ENCODE results near the gene TAF10.

DNA sequence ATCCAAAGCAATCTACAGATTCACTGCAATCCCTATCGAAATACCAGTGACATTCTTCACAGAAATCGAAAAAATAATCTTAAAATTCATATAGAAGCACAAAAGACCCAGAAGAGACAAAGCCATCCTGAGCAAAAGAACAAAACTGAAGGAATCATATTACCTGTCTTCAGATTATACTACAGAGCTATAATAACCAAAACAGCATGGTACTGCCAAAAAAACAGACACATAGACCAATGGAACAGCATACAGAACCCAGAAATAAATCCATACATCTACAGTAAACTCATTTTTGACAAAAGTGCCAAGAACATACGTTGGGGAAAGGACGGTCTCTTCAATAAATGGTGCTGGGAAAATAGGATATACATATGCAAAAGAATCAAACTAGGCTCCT is 27.5 kb downstream of the TAF10 start:
- TF ChIP-seq ARNT (IDR thresholded peaks at IDR 0.05) (no peak), FOXK2 (IDR thresholded peaks at IDR 0.05) (no peak), L3MBTL2 (conservative IDR thresholded peaks at IDR 0.05) (no peak), HDGF (IDR thresholded peaks at IDR 0.05; ENCODE audit: borderline replicate concordance) (no peak), SP1 (IDR thresholded peaks at IDR 0.05) (no peak), FOXM1 (IDR thresholded peaks at IDR 0.05; ENCODE audit: borderline replicate concordance) (no peak), BHLHE40 (IDR thresholded peaks at IDR 0.05; ENCODE audit: borderline replicate concordance) (no peak), FOXA1 (IDR thresholded peaks at IDR 0.05) (no peak), TARDBP (IDR thresholded peaks at IDR 0.05) (no peak), ELF4 (IDR thresholded peaks at IDR 0.05) (no peak), ZNF384 (IDR thresholded peaks at IDR 0.05) (no peak), PKNOX1 (IDR thresholded peaks at IDR 0.05) (no peak), NFRKB (IDR thresholded peaks at IDR 0.05) (no peak), SUZ12 (IDR thresholded peaks at IDR 0.05) (no peak)

Measured in HEK293T (cell line).